Astrocyte (in vitro differentiated cells and primary cell): ENCODE measurements around the gene ZBTB8OS. TPM values are rescaled to one million over a fixed set of nuclear protein-coding genes. Genes with fewer than 3 reads are reported as not detected.

Source experiments
- DNase-seq: peaks from one replicate; pipeline ENCODE4 v3.0.0-alpha.2; 2010; ENCODE audit warnings: low read depth
- FAIRE-seq: peaks from 2 replicates; lab custom pipeline; 2011; peaks lifted over from hg19 to GRCh38; lab: Jason Lieb, UNC
- H2AFZ ChIP-seq: 2 replicates; pipeline ENCODE4 v1.6.0; 2012; ENCODE audit warnings: low read depth, low read length, inconsistent platforms
- H3K27ac ChIP-seq: 2 replicates; pipeline ENCODE4 v1.5.1; 2011; ENCODE audit warnings: low read depth, low read length, inconsistent platforms
- H3K27me3 ChIP-seq: 2 replicates; pipeline ENCODE4 v1.6.0; 2011; ENCODE audit warnings: low read length, inconsistent platforms; ENCODE audit not compliant: insufficient read depth
- H3K36me3 ChIP-seq: 2 replicates; pipeline ENCODE4 v1.5.1; 2011; ENCODE audit warnings: low read length, inconsistent platforms; ENCODE audit not compliant: insufficient read depth
- H3K4me1 ChIP-seq: 2 replicates; pipeline ENCODE4 v1.5.1; 2011; ENCODE audit warnings: low read length, inconsistent platforms; ENCODE audit not compliant: insufficient read depth
- H3K4me2 ChIP-seq: 2 replicates; pipeline ENCODE4 v1.6.0; 2012; ENCODE audit warnings: low read length, inconsistent platforms
- H3K4me3 ChIP-seq: 2 replicates; pipeline ENCODE4 v1.5.1; 2011; ENCODE audit warnings: low read depth, mild to moderate bottlenecking, low read length, inconsistent platforms; ENCODE audit not compliant: insufficient read depth
- H3K79me2 ChIP-seq: 2 replicates; pipeline ENCODE4 v1.6.0; 2012; ENCODE audit warnings: mild to moderate bottlenecking, low read length, inconsistent platforms; ENCODE audit not compliant: insufficient read depth
- H3K9ac ChIP-seq: 2 replicates; pipeline ENCODE4 v1.6.0; 2012; ENCODE audit warnings: mild to moderate bottlenecking, low read length, inconsistent platforms
- H3K9me3 ChIP-seq: 2 replicates; pipeline ENCODE4 v1.5.1; 2012; ENCODE audit warnings: low read depth, mild to moderate bottlenecking, low read length, inconsistent platforms; ENCODE audit not compliant: insufficient read depth
- H4K20me1 ChIP-seq: 2 replicates; pipeline ENCODE4 v1.6.0; 2012; ENCODE audit warnings: low read length, inconsistent platforms; ENCODE audit not compliant: insufficient read depth
- H3K27ac Mint-ChIP-seq: one replicate; pipeline ENCODE4 v1.8.0; 2021; ENCODE audit warnings: mild to moderate bottlenecking, mixed read lengths; ENCODE audit not compliant: unreplicated experiment
- H3K27me3 Mint-ChIP-seq: one replicate; pipeline ENCODE4 v1.8.0; 2021; ENCODE audit warnings: low read depth, mixed read lengths; ENCODE audit not compliant: unreplicated experiment
- H3K36me3 Mint-ChIP-seq: one replicate; pipeline ENCODE4 v1.8.0; 2021; ENCODE audit warnings: low read depth, mixed read lengths; ENCODE audit not compliant: unreplicated experiment
- H3K4me1 Mint-ChIP-seq: one replicate; pipeline ENCODE4 v1.8.0; 2021; ENCODE audit warnings: low read depth, mixed read lengths; ENCODE audit not compliant: unreplicated experiment
- H3K4me3 Mint-ChIP-seq: one replicate; pipeline ENCODE4 v1.8.0; 2021; ENCODE audit warnings: mild to moderate bottlenecking, moderate library complexity, mixed read lengths; ENCODE audit not compliant: unreplicated experiment
- H3K9me3 Mint-ChIP-seq: one replicate; pipeline ENCODE4 v1.8.0; 2021; ENCODE audit warnings: mild to moderate bottlenecking, mixed read lengths; ENCODE audit not compliant: unreplicated experiment
- CTCF ChIP-seq: IDR thresholded peaks from 2 replicates; pipeline ENCODE4 v1.5.1; 2011; ENCODE audit warnings: low read depth, mild to moderate bottlenecking, inconsistent platforms, low read length, moderate library complexity; ENCODE audit not compliant: insufficient read depth
- EZH2 ChIP-seq: IDR thresholded peaks from 2 replicates; pipeline ENCODE4 v1.6.1; 2012; ENCODE audit warnings: mild to moderate bottlenecking, low read length, inconsistent platforms; ENCODE audit not compliant: insufficient read depth
- total RNA-seq: library from RNA; stranded (reverse); gene quantifications from 2 replicates; pipeline ENCODE4 v1.2.1, GENCODE V29; 2021

The ZBTB8OS gene
- total RNA-seq, 1 donor from 2014 or later, result 60.4 TPM

GRCh38 chr1:32695098-32695904, 45.0 kb upstream of the ZBTB8OS start:
- FAIRE-seq, result no peak
- Histone ChIP-seq H3K4me2 (no peak overlapping the region), H3K9ac (no peak overlapping the region)

GRCh38 chr1:32693455-32694174, 43.3 kb upstream of the ZBTB8OS start:
- no peaks in the 10 kb centered on the region for H3K27me3 Mint-ChIP-seq
- H3K4me3 ChIP-seq, result no peak overlapping the region
- DNase-seq (no peak), FAIRE-seq (no peak)
- H4K20me1 ChIP-seq, result peaks cover 69% of the 10 kb centered on the region
- no peak overlapping the region for H3K27ac ChIP-seq
- H3K4me3 Mint-ChIP-seq, result no peak overlapping the region
- no peaks in the 10 kb centered on the region for H3K27me3 ChIP-seq
- no peak overlapping the region for H3K4me2 ChIP-seq
- H3K36me3 Mint-ChIP-seq, result peaks cover 16% of the 10 kb centered on the region
- H3K36me3 ChIP-seq, result peaks cover 20% of the 10 kb centered on the region
- H3K27ac Mint-ChIP-seq, result no peak overlapping the region
- H3K4me1 Mint-ChIP-seq, result peaks cover 2% of the 10 kb centered on the region
- H3K9ac ChIP-seq, result no peak overlapping the region
- H3K4me1 ChIP-seq, result peaks cover 11% of the 10 kb centered on the region
- no peak overlapping the region for H2AFZ ChIP-seq
- no peaks in the 10 kb centered on the region for H3K9me3 ChIP-seq
- peaks cover 87% of the 10 kb centered on the region for H3K79me2 ChIP-seq
- TF ChIP-seq CTCF, result no peak
- TF ChIP-seq EZH2, result no peak
- H3K9me3 Mint-ChIP-seq, result no peaks in the 10 kb centered on the region

More at GRCh38 chr1:32695098-32695904, 45.0 kb upstream of the ZBTB8OS start:
- H3K4me3 Mint-ChIP-seq, result no peak overlapping the region
- Histone ChIP-seq H3K4me1 (peaks cover 15% of the 10 kb centered on the region), H3K36me3 (peaks cover 18% of the 10 kb centered on the region), H2AFZ (no peak overlapping the region), H4K20me1 (peaks cover 70% of the 10 kb centered on the region), H3K9me3 (no peaks in the 10 kb centered on the region), H3K27me3 (no peaks in the 10 kb centered on the region), H3K27ac (no peak overlapping the region), H3K4me3 (no peak overlapping the region), H3K79me2 (peaks cover 88% of the 10 kb centered on the region)
- H3K9me3 Mint-ChIP-seq, result no peaks in the 10 kb centered on the region
- DNase-seq, result peak; percentile 78
- peaks cover 8% of the 10 kb centered on the region for H3K4me1 Mint-ChIP-seq
- no peaks in the 10 kb centered on the region for H3K27me3 Mint-ChIP-seq
- H3K27ac Mint-ChIP-seq, result no peak overlapping the region
- TF ChIP-seq CTCF (no peak), EZH2 (no peak)
- H3K36me3 Mint-ChIP-seq, result peaks cover 20% of the 10 kb centered on the region
